A673 (cell line): Measurements from ENCODE around the gene AGO3. TPM values are rescaled to one million over a fixed set of nuclear protein-coding genes. Genes with fewer than 3 reads are reported as not detected.

Experiments
- BruUV-seq: library from RNA; stranded (reverse); fragments of 400-500 nt; replicated peaks from 2 replicates; lab custom pipeline; 2021; lab: Mats Ljungman, UMichigan
- CTCF ChIA-PET: fragments of 300-600 bp; sonication (Branson Sonifier 250); formaldehyde crosslinking; loops from one replicate; lab custom pipeline; 2022; ENCODE audit warnings: antibody characterized with exemption; lab: Charles Lee
- POLR2A ChIA-PET: fragments of 300-600 bp; sonication (Branson Sonifier 250); formaldehyde crosslinking; loops from one replicate; lab custom pipeline; 2022; ENCODE audit warnings: antibody characterized with exemption; ENCODE audit not compliant: low non-redundant PET; lab: Charles Lee
- DNase-seq: peaks from one replicate; pipeline ENCODE4 v3.0.0-alpha.2; 2015; ENCODE audit warnings: low spot score
- H3K27ac ChIP-seq: fragments of 200-600 bp; sonication (generic); 2 replicates; pipeline ENCODE4 v1.5.1; 2016; ENCODE audit warnings: mixed run types, low read depth, mild to moderate bottlenecking, mixed read lengths, antibody characterized with exemption, low read length; ENCODE audit not compliant: poor library complexity, severe bottlenecking
- H3K27me3 ChIP-seq: fragments of 200-600 bp; sonication (generic); replicated peaks from 2 replicates; pipeline ENCODE4 v1.6.1; 2017; ENCODE audit warnings: mixed run types, low read depth, mild to moderate bottlenecking, mixed read lengths, antibody characterized with exemption, low read length; ENCODE audit not compliant: insufficient read depth, poor library complexity
- H3K36me3 ChIP-seq: fragments of 200-600 bp; sonication (generic); 2 replicates; pipeline ENCODE4 v1.6.1; 2016; ENCODE audit warnings: mixed run types, mild to moderate bottlenecking, mixed read lengths, antibody characterized with exemption, low read length; ENCODE audit not compliant: insufficient read depth, poor library complexity, severe bottlenecking
- H3K4me1 ChIP-seq: fragments of 200-600 bp; sonication (generic); 2 replicates; pipeline ENCODE4 v1.6.1; 2017; ENCODE audit warnings: mixed run types, mild to moderate bottlenecking, mixed read lengths, antibody characterized with exemption, low read length; ENCODE audit not compliant: insufficient read depth, poor library complexity, severe bottlenecking
- H3K4me3 ChIP-seq: fragments of 200-600 bp; sonication (generic); 2 replicates; pipeline ENCODE4 v1.5.1; 2016; ENCODE audit warnings: low read depth, mixed run types, mild to moderate bottlenecking, mixed read lengths, low read length; ENCODE audit not compliant: poor library complexity, severe bottlenecking
- H3K9me3 ChIP-seq: fragments of 200-600 bp; sonication (generic); 2 replicates; pipeline ENCODE4 v1.6.1; 2016; ENCODE audit warnings: mixed run types, low read depth, mild to moderate bottlenecking, mixed read lengths, antibody characterized with exemption, low read length; ENCODE audit not compliant: poor library complexity, severe bottlenecking
- CTCF ChIP-seq: fragments of 300-800, 200-600 bp; sonication (generic); conservative IDR thresholded peaks from 2 replicates; pipeline ENCODE4 v1.5.1; 2017; ENCODE audit warnings: low read depth, mild to moderate bottlenecking, antibody characterized with exemption, low read length, moderate library complexity, mixed read lengths
- EZH2 ChIP-seq: fragments of 200-600 bp; sonication (generic); IDR thresholded peaks from 2 replicates; pipeline ENCODE4 v1.6.1; 2017; ENCODE audit warnings: borderline replicate concordance, low read depth, mild to moderate bottlenecking, mixed read lengths, antibody characterized with exemption, low read length; ENCODE audit not compliant: poor library complexity, severe bottlenecking
- intact Hi-C: fragments of 100-400 bp; cut with micrococcal nuclease; formaldehyde crosslinking; loops from one replicate; pipeline ENCODE4 v1.10.0; 2022; ENCODE audit not compliant: unreplicated experiment
- total RNA-seq: library from RNA; stranded (reverse); gene quantifications from 2 replicates; pipeline ENCODE4 v1.2.3, GENCODE V29; 2021

AGO3 gene
- total RNA-seq, 1 experiment from 2014 or later: 44.2 TPM

- H3K9me3 ChIP-seq: no peaks in the 10 kb centered on the region
- ChIA-PET CTCF (no interaction called here), POLR2A (no interaction called here)
- H3K36me3 ChIP-seq: no peaks in the 10 kb centered on the region
- no peak overlapping the region for H3K27ac ChIP-seq
- no peaks in the 10 kb centered on the region for H3K4me1 ChIP-seq
- intact Hi-C loops: no loop called here
- H3K27me3 ChIP-seq: no peaks in the 10 kb centered on the region
- BruUV-seq: no TSS peak
- DNase-seq: no peak
- TF ChIP-seq CTCF (no peak), EZH2 (no peak)
- H3K4me3 ChIP-seq: no peak overlapping the region
These were observed 181.9 kb downstream of the AGO3 start for GRCh38 chr1:36112823-36113222.

GRCh38 chr1:36114371-36114770, 183.5 kb downstream of the AGO3 start:
- no TSS peak for BruUV-seq
- ChIA-PET POLR2A (no interaction called here), CTCF (no interaction called here)

GRCh38 chr1:36115200-36115669, 184.3 kb downstream of the AGO3 start:
- H3K27ac ChIP-seq: no peak overlapping the region
- POLR2A ChIA-PET: no interaction called here

More at GRCh38 chr1:36114371-36114770, 183.5 kb downstream of the AGO3 start:
- H3K9me3 ChIP-seq: no peaks in the 10 kb centered on the region
- no peak overlapping the region for H3K27ac ChIP-seq
- no peaks in the 10 kb centered on the region for H3K4me1 ChIP-seq
- H3K27me3 ChIP-seq: no peaks in the 10 kb centered on the region
- no peak for DNase-seq
- no peak for TF ChIP-seq EZH2
- TF ChIP-seq CTCF: no peak
- no peaks in the 10 kb centered on the region for H3K36me3 ChIP-seq
- no peak overlapping the region for H3K4me3 ChIP-seq
- intact Hi-C loops: no loop called here

More at GRCh38 chr1:36115200-36115669, 184.3 kb downstream of the AGO3 start:
- intact Hi-C loops: no loop called here
- no peaks in the 10 kb centered on the region for H3K4me1 ChIP-seq
- no peak overlapping the region for H3K4me3 ChIP-seq
- no peaks in the 10 kb centered on the region for H3K36me3 ChIP-seq
- DNase-seq: no peak
- no peaks in the 10 kb centered on the region for H3K27me3 ChIP-seq
- no TSS peak for BruUV-seq
- TF ChIP-seq CTCF (no peak), EZH2 (no peak)
- H3K9me3 ChIP-seq: no peaks in the 10 kb centered on the region
- CTCF ChIA-PET: interaction anchor here (1.1 kb wide), 1 partner anchor 20 kb away, joined by 4 read pairs; no protein-coding TSS in a partner anchor
